Measurements from ENCODE around the gene STUM.

GRCh38 chr1:226618380-226618779, 69.8 kb downstream of the STUM start:
- TF ChIP-seq ZNF274 (IDR thresholded peaks at IDR 0.05; ENCODE audit: low read depth, low read length) (no peak), SUZ12 (IDR thresholded peaks at IDR 0.05; ENCODE audit: extremely low read depth, insufficient read depth, insufficient read length) (no peak)

Measured in NT2/D1 (cell line).